Common myeloid progenitor, CD34-positive (primary cell): Measurements from ENCODE around the gene GLP2R.

Experiments used
- CTCF ChIA-PET: fragments of 350-600 bp; sonication (Branson Sonifier 250); formaldehyde crosslinking; loops from one replicate; lab custom pipeline; 2021; ENCODE audit warnings: antibody characterized with exemption; lab: Charles Lee
- POLR2A ChIA-PET: fragments of 350-600 bp; sonication (Branson Sonifier 250); formaldehyde crosslinking; loops from one replicate; lab custom pipeline; 2021; ENCODE audit warnings: antibody characterized with exemption; lab: Charles Lee
- DNase-seq, 3 donors: peaks; one replicate each; pipeline versions ENCODE4 v3.0.0 to v3.0.0-alpha.2; 2013
- H3K27ac ChIP-seq, 2 experiments: 1 replicate in 1 of 2; 2 replicates in 1 of 2; pipeline ENCODE4 v1.7.0; 2013; ENCODE audit warnings: inconsistent platforms in 2 of 2, low read length in 2 of 2, mild to moderate bottlenecking in 2 of 2, low read depth in 1 of 2, moderate library complexity in 1 of 2; ENCODE audit not compliant: severe bottlenecking in 2 of 2, insufficient read depth in 1 of 2, poor library complexity in 1 of 2
- H3K27me3 ChIP-seq, 5 experiments: replicated peaks in 2 of 5; 1 replicate in 3 of 5; 2 replicates in 2 of 5; pipeline versions ENCODE4 v1.6.1 to v1.7.0; 2013; ENCODE audit warnings: low read length in 4 of 5, mild to moderate bottlenecking in 2 of 5, moderate library complexity in 2 of 5, inconsistent platforms in 1 of 5; ENCODE audit not compliant: insufficient read depth in 5 of 5, control insufficient read depth in 4 of 5
- H3K36me3 ChIP-seq, 4 experiments: 1 replicate in 2 of 4; 2 replicates in 2 of 4; pipeline versions ENCODE4 v1.6.1 to v1.7.0; 2013; ENCODE audit warnings: low read length in 3 of 4, control low read depth in 1 of 4, mild to moderate bottlenecking in 1 of 4; ENCODE audit not compliant: control insufficient read depth in 4 of 4, insufficient read depth in 4 of 4
- H3K4me1 ChIP-seq, 4 experiments: 1 replicate in 3 of 4; 2 replicates in 1 of 4; pipeline versions ENCODE4 v1.6.1 to v1.7.1; 2013; ENCODE audit warnings: low read length in 3 of 4, mild to moderate bottlenecking in 3 of 4, control low read depth in 1 of 4, inconsistent platforms in 1 of 4, moderate library complexity in 1 of 4; ENCODE audit not compliant: control insufficient read depth in 4 of 4, insufficient read depth in 4 of 4; ENCODE audit errors: control extremely low read depth in 1 of 4
- H3K4me3 ChIP-seq, 7 experiments: 1 replicate in 4 of 7; 2 replicates in 3 of 7; pipeline versions ENCODE4 v1.5.1 to v1.7.0; 2013; ENCODE audit warnings: mild to moderate bottlenecking in 7 of 7, low read length in 6 of 7, moderate library complexity in 6 of 7, inconsistent platforms in 2 of 7, low read depth in 2 of 7, control low read depth in 1 of 7; ENCODE audit not compliant: insufficient read depth in 4 of 7, control insufficient read depth in 1 of 7; ENCODE audit errors: extremely low read depth in 1 of 7
- H3K9me3 ChIP-seq, 5 experiments: 1 replicate in 4 of 5; 2 replicates in 1 of 5; pipeline versions ENCODE4 v1.6.1 to v1.7.1; 2013; ENCODE audit warnings: low read length in 4 of 5, mild to moderate bottlenecking in 2 of 5, inconsistent platforms in 1 of 5, low read depth in 1 of 5, moderate library complexity in 1 of 5; ENCODE audit not compliant: control insufficient read depth in 4 of 5, insufficient read depth in 2 of 5; ENCODE audit errors: control extremely low read depth in 1 of 5
- WGBS: methylation state at CpG from one replicate; pipeline ENCODE4 v1.1.5; 2013; ENCODE audit not compliant: insufficient coverage; 5-methylcytosine and 5-hydroxymethylcytosine counted together

GLP2R gene

DNA sequence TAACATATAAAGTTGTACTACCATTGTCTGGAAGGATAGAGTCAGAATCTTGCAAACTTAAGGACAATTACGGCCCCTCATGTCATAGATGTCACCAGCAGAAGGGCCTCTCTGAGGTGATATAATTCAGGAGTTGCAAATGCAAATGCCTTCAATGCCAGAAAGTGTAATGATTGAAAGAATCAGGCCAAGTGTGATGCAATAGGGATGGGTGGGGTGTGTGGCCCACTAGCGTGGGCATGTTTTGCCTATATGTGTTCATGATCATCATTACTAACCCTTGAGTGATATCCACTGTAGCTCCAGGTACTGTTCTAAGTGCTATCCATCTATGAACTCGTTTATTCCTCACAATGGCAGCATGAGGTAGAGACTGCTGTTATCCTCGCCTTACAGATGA, 35.4 kb upstream of the GLP2R start:
- Histone ChIP-seq H3K4me1 (no peaks in the 10 kb centered on the region), H3K27ac (no peak overlapping the region), H3K9me3 (no peaks in the 10 kb centered on the region), H3K36me3 (no peaks in the 10 kb centered on the region), H3K4me3 (no peak overlapping the region), H3K27me3 (no peaks in the 10 kb centered on the region)
- WGBS: 100% methylated on average over 4 of the region's 4 CpGs
- ChIA-PET POLR2A (no interaction called here), CTCF (interaction anchor here (1.3 kb wide), 1 partner anchor 20 kb away, joined by 3 read pairs; no protein-coding TSS in a partner anchor)
- no peak for DNase-seq

DNA sequence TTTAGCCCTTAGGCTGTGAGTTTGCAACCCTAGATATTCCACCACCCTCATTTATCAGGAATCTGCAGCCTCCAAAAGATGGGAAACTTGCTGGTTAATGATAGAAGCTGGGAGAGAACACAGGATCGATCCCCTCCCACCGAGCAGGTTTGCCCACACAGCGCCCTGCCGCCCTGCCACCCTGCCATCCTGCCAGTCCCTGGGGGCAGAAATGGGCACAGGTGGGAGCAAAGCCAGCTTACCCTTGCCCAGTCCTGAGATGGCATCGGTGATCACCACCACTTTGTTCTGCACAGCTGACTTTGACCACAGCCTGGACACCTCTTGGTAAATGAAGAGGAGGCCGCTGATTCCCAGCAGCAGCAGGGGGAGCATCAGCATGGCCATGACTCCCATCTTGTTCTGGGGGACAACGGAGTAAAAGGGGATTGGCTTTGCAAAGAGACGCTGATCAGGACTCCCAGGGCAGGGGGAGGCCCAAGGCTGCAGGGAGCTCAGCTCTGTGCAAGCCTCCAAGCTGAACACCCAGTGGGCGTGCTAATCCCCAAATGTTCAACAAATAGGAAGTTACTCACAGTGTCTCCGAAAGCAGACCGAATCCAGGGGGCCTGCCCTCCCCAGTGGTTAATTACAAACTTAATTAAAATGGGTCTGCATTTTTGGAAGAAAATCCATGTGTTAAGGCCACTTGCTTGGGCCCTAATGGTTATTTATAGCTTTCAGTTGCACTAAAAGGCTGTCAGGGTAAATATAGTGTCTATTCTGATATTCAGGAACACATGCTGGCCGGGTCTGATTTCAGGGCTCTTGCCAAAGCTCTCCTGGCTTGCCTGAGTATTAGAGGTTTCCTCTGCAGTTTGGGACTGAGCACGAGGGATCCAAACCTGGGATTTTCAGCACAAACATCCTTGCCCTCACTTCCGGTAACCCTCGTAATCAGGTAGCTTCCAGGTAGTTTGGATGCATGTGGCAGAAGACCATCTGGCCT, 34.5 kb upstream of the GLP2R start, which contains the start of gene DHRS7C:
TSS of gene DHRS7C (minus strand) at position 704 of the 988 bp plus-strand sequence. CDS start at position 396, 308 bp downstream.
- POLR2A ChIA-PET: no interaction called here
- WGBS: 86% methylated on average over 12 of the region's 15 CpGs
- H3K4me3 ChIP-seq: no peak within 1 kb of the TSS
- no peaks in the 10 kb centered on the region for H3K36me3 ChIP-seq
- H3K27ac ChIP-seq: no peak within 1 kb of the TSS
- CTCF ChIA-PET: interaction anchor here (1.3 kb wide), 1 partner anchor 20 kb away, joined by 3 read pairs; no protein-coding TSS in a partner anchor
- no peaks in the 10 kb centered on the region for H3K9me3 ChIP-seq
- no peaks in the 10 kb centered on the region for H3K4me1 ChIP-seq
- DNase-seq: no peak
- H3K27me3 ChIP-seq: peaks cover 0 to under 1% (median 0%) of the 10 kb centered on the region in 5 experiments

DNA sequence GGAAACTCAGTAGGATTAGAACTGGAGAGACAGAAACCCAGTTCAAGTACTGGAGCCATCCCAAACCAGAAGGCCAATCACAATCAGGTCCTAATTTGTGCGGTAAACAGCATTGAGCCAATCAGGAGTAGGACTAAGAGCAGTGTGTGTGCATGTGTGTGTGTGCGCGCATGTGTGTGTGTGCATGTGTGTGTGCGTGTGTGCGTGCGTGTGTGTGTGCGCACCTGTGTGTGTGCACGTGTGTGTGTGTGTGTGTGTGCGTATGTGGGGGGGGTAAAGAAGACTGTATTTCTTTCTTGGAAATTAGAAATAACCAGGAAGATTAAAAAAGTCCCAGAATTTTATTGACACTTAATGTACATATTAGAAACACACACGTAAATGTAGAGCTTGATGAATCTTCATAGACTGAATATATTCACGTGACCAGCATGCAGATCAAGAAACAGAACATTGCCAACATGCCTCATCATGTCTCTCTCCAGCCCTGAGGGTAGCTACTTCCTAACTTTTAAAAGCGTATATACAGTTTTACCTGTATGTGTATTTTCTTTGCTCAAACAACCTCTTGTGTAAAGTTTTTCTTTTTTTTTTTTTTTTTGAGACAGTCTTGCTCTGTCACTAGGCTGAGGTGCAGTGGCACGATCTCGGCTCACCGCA, 33.4 kb upstream of the GLP2R start:
- H3K36me3 ChIP-seq: no peaks in the 10 kb centered on the region
- CTCF ChIA-PET: no interaction called here
- 98% methylated on average over 7 of the region's 15 CpGs for WGBS
- no peak for DNase-seq
- POLR2A ChIA-PET: interaction anchor here (0.5 kb wide), 1 partner anchor 38 kb away, joined by 3 read pairs; no protein-coding TSS in a partner anchor
- no peaks in the 10 kb centered on the region for H3K9me3 ChIP-seq
- no peak overlapping the region for H3K27ac ChIP-seq
- no peak overlapping the region for H3K4me3 ChIP-seq
- H3K4me1 ChIP-seq: no peaks in the 10 kb centered on the region
- H3K27me3 ChIP-seq: peaks cover 0 to 2% (median 0%) of the 10 kb centered on the region in 5 experiments

DNA sequence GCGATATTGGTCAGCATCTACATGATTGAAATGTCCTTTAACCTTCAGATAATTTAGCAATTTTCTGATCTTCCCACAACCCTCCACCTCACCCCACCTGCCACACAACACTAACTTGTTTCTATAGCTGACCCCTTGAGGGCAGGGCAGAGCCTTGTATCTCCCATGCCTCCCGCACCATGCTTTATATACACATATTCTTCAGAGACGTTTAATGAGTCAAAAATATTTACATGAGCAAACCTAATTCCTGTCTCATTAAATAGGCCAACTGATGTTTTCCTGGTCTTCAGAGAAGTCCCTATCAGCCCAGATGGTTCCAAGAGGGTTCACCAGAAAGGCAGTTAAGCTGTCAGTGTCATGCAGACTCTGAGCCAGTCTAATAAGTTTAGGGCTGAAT, 27.7 kb upstream of the GLP2R start:
- ChIA-PET POLR2A (no interaction called here), CTCF (no interaction called here)
- no peak for DNase-seq
- WGBS: 98% methylated on average over 3 of the region's 3 CpGs
- Histone ChIP-seq H3K27me3 (peaks cover 0 to 6% (median 0%) of the 10 kb centered on the region in 5 experiments), H3K27ac (no peak overlapping the region), H3K36me3 (no peaks in the 10 kb centered on the region), H3K4me3 (no peak overlapping the region), H3K9me3 (no peaks in the 10 kb centered on the region), H3K4me1 (no peaks in the 10 kb centered on the region)

DNA sequence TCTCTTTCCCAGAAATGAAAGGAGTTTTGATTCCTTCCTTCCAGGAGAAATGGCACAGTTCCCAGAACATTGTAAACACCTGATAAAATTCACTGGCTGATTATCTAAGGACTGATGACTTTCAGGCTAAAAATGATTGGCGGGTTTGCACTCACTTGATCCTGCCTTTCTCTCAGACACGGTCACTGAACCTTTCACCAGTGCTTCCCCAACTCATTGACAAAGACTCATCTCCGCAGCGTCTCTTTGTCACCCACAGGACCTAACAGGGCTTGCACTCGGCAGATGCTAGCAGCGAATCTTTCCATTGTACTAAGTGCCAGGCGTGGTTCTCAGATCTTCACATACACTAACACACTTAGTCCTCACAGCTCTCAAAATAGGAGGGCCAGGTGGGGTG, 27.0 kb upstream of the GLP2R start:
- no peaks in the 10 kb centered on the region for H3K36me3 ChIP-seq
- ChIA-PET POLR2A (no interaction called here), CTCF (no interaction called here)
- no peak for DNase-seq
- H3K9me3 ChIP-seq: peaks cover 0 to 2% (median 0%) of the 10 kb centered on the region in 5 experiments
- H3K4me1 ChIP-seq: no peaks in the 10 kb centered on the region
- H3K4me3 ChIP-seq: no peak overlapping the region
- H3K27me3 ChIP-seq: peaks cover 0 to 6% (median under 1%) of the 10 kb centered on the region in 5 experiments
- 93% methylated on average over 5 of the region's 7 CpGs for WGBS
- no peak overlapping the region for H3K27ac ChIP-seq

DNA sequence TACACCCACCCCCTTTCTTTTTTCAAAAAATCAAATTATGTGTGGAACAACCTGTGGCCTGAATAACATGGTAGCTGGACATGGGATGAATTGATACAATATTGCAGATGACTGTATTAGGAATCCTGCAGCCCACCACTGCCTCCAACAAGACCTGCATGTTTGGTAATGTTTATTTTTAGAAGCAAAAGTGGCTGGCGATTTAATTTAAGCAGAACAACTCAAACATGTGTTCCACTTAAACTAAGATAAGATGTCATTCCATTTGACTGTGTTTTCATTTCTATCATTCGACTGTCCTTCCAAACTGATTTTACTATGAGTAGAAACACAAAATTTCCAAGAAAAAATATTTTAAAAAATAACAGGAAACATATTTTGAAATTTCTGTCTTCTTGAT, 24.2 kb upstream of the GLP2R start:
- no peaks in the 10 kb centered on the region for H3K4me1 ChIP-seq
- no peak overlapping the region for H3K27ac ChIP-seq
- CTCF ChIA-PET: no interaction called here
- H3K4me3 ChIP-seq: no peak overlapping the region
- H3K9me3 ChIP-seq: peaks cover 0 to 9% (median 2%) of the 10 kb centered on the region in 5 experiments
- POLR2A ChIA-PET: no interaction called here
- no peak for DNase-seq
- no CpG with 5 or more reads among the region's 2 CpGs for whole genome bisulfite sequencing
- no peaks in the 10 kb centered on the region for H3K36me3 ChIP-seq
- H3K27me3 ChIP-seq: peaks cover 2 to 5% (median 3%) of the 10 kb centered on the region in 5 experiments
